SK-N-MC (cell line): ENCODE data around the gene BPHL.
"Not testable (repeated sequence)": the region's sequence is repeated elsewhere in the genome, so short reads cannot be mapped to it uniquely, and the experiment has no call there.

Source experiments
- EZH2 ChIP-seq: fragments of 200-600 bp; sonication (generic); IDR thresholded peaks from one replicate; pipeline ENCODE4 v1.6.1; 2017; ENCODE audit warnings: antibody characterized with exemption
- FOXP2 ChIP-seq: optimal IDR thresholded peaks from 2 replicates; pipeline ENCODE3; 2011; ENCODE audit warnings: mild to moderate bottlenecking, moderate library complexity; ENCODE audit not compliant: insufficient read depth; ENCODE audit errors: extremely low read length, control extremely low read depth

DNA sequence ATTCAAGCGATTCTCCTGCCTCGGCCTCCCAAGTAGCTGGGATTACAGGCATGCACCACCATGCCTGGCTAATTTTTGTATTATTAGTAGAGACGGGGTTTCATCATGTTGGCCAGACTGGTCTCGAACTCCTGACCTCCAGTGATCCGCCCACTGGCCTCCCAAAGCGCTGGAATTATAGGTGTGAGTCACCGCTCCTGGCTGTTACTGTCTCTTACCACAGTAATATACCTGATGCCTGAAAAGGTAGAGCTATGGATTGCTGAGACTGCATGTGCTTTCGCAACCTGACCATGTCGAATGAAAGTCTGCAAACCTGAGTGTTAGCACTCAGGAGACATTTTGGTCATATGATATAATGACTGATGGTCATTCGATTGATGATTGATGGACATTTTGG, 70.7 kb downstream of the BPHL start:
- TF ChIP-seq EZH2, FOXP2: not testable (repeated sequence)
